HG02973 (cell line): ENCODE measurements around the gene RAP1A.
"Not testable (repeated sequence)": the region's sequence is repeated elsewhere in the genome, so short reads cannot be mapped to it uniquely, and the experiment has no call there.

Experiments used
- ATAC-seq: cut with Tn5 transposase; IDR thresholded peaks from one replicate; pipeline ENCODE4 v1.9.1; 2021; ENCODE audit warnings: moderate library complexity; ENCODE audit not compliant: unreplicated experiment

Gene RAP1A

DNA sequence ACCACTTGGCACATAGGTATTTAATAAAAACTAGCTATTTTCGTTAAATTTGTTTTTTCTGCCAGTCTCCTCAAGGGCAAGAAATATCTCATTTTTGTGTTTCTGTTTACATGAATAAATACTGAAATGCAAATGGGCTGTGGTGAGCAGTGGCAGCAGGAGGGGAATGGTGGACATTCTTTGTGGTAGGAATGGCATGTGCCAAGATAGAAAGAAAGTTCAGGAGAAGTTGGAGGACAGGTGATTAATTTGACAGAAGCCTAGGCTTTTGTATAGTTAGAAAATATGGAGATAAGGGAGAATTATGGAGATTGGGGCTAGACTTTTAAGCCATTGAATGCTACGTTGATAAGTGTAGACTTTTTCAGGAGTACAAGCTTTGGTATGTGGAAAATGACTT is 8.6 kb downstream of the RAP1A start:
- no peak for ATAC-seq

DNA sequence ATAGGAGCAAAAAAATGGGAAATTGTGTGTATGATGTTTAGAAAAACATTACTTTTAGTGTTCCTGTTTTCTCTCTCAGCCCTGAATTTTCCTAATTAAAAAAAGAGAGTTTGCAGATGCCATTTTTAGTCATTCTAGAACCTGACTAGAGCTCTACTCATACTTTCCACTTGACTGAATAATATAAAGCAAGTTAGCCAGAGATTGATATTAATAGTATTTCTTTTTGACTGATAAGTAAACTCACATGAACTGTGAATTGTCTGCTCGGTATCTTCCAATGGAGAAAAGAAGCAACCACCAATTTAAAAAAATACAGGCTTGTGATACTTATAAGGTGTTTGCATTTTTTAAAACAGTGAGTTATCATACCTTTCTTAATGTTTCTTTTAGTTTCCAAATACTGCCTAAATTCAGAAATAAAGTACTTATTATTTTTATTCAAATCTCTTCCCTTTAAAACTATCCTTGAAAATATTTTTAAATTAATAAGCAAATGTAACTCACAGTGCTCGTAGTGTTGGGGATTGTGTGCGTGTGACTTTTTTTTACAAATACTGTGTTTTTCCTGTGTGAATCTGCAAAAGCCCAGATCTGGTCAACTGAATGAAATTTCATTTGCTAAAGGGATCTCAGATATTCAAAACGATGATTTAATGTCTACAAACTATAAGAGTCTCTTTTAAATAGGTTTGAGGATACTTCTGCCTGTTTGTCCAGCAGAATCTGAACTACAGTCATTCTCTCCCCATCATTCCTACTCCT is 9.8 kb downstream of the RAP1A start:
- ATAC-seq: no peak

DNA sequence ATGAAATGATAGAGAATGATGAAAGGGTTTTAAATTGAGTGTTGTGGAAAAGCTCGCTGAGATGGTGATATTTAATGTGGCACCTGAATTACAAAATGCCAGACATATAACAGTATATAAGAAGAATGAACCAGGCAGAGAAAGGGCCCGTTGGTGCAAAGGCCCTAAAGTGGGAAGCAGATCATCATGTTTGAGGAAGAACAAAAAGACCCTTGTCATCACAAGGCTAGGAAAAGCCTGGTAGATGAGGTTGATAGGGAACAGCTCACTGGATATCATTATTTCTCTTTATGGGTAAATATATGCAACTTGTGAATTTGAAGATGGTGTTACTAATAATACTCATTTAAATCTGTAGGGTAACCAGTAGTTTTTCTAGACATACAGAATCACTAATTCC is 11.0 kb downstream of the RAP1A start:
- no peak for ATAC-seq

DNA sequence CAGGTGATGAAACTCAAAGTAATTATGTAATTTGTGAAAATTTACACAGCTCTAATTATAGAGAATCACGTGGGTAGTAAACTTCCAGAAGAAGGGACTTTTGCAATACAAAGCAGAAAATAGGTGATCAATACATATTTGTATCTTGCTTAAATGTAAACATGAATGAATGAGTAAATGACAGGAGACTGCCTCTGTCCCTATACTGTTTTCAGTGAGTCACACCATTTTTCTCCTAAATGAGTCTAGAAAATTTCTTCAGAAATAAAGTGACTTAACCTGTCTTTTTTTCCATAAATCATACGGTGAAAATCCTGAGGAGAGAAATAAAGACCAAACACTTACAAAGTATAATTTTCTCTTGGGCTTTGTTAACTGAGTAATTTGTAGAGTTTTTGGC is 11.9 kb downstream of the RAP1A start:
- no peak for ATAC-seq

DNA sequence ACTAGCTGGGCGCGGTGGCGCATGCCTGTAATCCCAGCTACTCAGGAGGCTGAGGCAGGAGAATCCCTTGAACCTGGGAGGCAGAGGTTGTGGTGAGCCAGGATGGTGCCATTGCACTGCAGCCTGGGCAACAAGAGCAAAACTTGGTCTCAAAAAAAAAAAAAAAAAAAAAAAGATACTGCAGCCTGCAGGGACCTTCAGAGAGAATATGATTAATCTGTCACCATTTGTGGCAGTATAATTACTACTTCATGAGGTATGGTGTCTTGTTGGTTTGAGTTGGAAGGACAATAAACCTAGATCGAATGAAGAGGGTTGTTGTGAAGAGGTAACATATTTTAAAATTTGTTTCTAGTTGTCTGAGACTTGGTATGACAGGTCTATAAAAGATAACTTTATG is 13.2 kb downstream of the RAP1A start:
- ATAC-seq: not testable (repeated sequence)

DNA sequence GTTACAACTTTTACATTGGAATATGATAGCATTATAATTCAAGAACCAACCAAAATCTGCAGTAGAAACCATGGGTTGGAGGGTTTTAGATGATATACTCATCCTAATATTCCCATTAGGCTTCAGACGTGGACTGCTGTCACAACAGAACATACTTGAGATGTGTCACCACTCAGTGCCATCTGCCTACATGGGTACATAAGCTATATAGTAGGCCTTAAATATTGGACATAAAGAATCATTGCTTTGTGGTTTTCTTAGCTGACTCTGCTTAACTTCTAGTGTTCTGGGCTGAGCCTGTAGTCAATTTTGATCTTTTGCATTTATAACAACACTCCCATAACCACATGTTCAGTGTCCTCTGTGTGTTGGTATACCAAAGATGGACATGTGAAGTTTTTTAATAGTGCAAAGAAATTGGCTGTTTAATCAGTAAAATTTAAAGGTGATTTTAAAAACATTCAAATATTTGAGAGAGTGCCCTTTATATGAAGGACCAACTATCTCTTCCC is 14.2 kb downstream of the RAP1A start:
- no peak for ATAC-seq

DNA sequence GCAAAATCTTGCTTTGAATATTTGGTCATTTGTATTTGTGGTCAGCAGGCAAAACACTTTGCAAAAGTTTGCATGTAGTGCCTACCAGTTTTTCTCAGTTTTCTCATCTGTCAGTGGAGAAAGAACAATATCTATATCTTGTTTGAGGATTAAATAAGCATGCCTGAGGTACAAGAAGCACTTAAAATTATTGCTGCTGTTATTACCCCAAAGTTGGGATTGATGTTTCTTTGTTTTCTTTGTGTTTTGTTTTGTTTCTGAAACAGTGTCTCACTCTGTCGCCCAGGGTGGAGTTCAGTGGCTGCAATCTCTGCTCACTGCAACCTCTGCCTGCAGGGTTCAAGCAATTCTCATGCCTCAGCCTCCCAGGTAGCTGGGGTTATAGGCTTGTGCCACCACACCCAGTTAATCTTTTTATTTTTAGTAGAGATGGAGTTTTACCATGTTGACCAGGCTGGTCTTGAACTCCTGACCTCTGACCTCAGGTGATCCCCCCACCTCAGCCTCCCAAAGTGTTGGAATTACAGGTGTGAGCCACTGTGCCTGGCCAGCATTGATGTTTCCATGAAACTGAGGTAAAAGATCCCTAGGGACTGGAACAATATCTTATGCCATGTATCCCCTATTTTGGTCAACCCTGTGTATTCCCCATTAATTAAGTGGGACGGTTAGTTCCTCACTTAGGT is 15.9 kb downstream of the RAP1A start:
- ATAC-seq: no peak

DNA sequence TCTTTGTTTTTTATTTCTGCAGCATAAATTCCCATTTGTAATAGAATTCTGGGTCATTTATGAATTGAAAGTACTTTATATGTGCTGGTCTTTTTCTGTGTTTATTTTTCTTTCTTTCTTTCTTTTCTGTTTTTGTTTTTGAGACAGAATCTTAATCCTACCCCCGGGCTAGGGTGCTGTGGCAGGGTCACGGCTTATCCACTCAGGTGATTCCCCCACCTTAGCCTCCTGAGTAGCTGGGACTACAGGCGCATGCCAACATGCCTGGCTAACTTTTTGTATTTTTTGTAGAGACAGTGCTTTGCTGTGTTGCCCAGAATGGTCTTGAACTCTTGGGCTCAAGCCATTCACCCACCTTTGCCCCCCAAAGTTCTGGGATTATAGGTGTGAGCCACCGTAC is 18.7 kb downstream of the RAP1A start:
- no peak for ATAC-seq

DNA sequence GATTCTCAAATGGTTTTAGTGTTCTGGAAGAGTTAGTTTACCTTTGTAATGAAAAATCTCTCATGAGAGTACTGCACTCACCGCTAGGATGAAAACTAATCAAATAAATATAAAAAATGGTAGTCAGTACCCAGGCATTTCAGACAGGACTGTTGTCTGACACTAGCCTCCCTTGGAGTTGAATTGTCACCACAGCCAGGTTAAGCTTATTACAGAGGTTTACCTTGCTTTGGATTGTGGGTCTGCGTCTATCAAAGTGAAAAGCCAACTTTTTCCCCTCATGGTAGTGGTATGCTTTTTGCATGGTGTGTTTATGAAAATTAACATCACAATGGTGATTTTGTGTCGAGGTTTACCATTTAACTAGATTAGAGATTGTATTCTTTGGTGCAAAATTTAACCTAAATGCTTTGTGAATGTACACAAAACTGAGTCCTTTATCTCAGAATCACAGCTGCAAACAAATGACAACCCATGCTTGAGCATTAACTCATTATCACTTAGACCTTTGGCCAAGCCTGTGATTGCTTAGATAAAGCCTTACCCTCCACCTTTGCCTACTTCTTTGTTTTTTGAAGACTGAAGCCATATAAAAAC is 20.1 kb downstream of the RAP1A start:
- ATAC-seq: no peak

DNA sequence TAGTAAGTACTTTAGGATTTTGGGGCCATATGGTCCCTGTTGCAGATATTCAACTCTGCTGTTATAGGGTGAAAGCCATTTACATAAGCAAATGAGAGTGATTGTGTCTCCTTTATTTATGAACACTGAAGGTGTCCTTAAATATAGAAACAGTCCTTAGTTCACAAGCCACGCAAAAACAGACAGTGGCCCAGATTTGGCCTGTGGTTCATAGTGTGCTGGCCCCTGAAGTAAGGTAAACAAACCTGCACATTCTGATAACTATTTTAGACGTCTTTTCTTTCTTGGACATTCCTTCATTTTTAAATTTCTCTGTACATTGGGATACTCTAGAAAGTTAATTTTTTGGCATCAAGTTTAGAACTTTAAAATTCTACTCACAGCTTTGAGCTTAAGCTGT is 23.5 kb downstream of the RAP1A start:
- ATAC-seq: no peak

DNA sequence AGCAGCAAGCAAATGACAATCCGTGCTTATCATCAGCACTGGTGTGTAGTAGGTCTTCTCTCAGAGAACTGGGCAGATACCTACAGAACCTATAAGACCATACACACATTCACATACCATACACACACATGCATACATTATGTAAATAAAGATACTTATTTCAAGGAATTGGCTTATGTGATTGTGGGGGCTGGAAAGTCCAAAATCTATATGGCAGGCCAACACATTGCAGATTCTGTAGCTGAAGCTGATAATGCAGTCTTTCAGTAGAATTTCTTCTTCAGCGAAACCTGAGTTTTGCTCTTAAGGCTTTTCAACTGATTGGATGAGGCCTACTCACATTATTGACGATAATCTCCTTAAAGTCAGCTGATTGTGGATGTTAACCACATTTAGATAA is 24.1 kb downstream of the RAP1A start:
- no peak for ATAC-seq

DNA sequence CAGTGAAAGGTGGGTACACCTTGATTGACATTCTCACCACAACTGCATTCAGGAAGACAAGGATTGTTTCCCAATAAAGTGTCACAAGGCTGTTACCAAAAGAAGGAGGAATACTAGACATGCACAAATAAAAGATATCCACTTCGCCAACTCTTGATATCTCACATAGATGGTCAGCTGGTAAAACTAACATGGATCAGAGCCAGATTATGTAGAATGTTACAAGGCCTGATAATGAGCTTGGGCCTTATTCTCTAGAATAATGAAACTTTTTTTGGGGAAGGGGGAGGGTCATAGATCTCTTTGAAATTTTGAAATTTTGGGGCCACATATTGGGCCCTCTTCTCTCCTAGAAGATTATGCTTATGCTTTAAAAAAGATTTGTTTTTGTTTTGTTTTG is 24.9 kb downstream of the RAP1A start:
- no peak for ATAC-seq

DNA sequence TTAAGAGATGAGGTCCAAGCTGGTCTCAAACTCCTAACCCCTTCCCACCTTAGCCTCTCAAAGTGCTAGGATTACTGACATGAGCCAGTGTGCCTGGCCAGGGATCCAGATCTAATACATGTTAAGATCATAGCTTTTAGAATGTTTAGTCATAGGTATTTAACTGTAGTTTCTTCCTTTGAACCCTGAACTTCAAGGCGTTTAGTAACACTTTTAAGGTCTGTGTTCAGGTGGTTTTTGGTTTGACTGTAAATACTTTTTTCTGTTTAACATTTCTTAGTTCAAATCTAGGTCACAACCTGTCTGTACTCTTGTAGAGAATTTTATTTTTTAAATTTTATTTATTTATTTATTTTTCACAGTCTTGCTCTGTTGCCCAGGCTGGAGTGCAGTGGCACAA is 28.1 kb downstream of the RAP1A start:
- ATAC-seq: no peak

DNA sequence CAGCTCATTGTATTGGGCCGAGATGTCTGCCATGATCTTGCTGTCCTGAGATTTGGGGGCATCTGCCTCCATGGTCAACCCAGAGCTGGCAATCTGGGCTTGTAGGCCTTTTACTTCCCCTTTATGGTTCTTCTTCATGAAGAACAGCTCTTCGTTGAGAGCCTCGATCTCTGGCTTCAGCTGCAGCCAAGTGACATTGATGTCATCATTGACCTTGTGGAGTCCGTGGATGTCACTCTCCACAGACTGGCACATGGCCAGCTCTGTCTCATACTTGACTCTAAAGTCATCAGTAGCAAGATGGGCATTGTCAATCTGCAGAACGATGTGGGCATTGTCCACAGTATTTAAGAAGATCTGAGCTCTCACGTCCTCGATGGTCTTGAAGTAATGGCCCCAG is 29.2 kb downstream of the RAP1A start:
- ATAC-seq: no peak

DNA sequence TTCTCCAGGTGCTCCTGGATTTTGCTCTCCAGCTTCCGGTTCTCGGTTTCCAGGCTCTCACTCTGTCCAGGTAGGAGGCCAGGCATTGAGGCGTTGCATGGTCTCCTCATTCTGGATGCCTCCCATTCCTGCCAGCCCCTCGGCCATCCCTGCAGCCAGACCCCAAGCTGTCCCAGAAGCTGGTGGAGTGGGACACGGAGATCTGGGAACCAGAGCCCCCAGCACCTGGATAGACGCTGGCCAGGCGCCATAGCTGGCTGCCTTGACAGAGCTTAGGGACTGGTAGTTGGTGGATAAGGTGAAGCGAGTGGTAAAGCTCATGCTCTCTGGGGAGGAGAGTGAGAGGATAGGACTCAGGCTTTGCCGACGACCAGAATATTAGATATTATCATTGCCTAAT is 29.6 kb downstream of the RAP1A start:
- no peak for ATAC-seq

DNA sequence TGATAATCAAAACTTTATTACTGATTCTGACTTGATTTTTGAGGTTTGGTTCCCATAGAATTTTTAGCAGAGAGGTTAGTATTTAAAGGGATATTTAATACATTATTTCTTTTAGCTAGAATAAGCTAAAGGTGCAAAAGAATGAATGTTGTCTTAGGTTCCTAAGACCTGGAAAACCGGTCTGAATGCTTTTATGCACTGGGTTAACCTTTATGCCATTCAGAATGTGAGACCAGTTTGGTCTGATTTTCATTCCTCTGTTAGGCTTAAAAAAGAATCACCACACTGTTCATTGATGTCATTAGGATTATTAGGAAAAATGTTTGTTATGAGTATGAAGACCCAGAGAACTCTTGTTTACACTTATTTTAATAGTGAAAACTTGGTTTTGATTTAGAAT is 30.1 kb downstream of the RAP1A start:
- ATAC-seq: no peak

DNA sequence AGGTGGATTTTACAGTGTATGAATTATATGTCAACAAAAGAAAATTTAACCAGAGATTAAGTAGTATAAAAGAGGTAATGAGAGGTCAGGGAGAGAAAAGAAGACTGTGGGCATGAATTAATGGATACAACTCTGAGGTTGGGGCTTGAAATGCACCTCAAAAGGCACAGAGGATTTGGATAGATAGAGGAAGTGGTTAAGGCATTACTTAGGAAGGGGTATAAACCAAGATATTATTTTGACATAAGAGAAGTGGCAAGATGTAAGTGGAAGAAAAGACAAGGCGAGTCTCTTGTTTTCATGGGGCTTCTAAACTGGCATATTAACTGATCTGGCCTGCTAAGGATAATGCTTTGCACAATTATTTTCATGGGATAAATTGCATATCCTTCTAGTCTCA is 34.1 kb downstream of the RAP1A start:
- no peak for ATAC-seq

DNA sequence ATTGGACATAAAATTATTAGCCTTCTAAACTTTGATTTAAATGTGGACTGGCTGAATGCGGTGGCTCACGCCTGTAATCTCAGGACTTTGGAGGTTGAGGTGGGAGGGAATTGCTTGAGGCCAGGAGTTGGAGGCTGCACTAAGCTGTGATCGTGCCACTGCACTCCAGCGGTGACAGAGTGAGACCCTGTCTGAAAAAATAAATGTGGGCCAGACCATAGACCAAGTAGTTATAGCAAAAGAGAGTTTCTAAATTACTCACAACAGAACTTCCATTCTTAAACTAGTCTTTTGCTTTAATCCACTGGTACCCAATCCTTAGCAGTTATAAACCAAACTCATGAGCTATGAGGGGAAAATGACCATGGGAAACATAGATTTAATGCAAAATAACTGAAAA is 35.2 kb downstream of the RAP1A start:
- no peak for ATAC-seq

DNA sequence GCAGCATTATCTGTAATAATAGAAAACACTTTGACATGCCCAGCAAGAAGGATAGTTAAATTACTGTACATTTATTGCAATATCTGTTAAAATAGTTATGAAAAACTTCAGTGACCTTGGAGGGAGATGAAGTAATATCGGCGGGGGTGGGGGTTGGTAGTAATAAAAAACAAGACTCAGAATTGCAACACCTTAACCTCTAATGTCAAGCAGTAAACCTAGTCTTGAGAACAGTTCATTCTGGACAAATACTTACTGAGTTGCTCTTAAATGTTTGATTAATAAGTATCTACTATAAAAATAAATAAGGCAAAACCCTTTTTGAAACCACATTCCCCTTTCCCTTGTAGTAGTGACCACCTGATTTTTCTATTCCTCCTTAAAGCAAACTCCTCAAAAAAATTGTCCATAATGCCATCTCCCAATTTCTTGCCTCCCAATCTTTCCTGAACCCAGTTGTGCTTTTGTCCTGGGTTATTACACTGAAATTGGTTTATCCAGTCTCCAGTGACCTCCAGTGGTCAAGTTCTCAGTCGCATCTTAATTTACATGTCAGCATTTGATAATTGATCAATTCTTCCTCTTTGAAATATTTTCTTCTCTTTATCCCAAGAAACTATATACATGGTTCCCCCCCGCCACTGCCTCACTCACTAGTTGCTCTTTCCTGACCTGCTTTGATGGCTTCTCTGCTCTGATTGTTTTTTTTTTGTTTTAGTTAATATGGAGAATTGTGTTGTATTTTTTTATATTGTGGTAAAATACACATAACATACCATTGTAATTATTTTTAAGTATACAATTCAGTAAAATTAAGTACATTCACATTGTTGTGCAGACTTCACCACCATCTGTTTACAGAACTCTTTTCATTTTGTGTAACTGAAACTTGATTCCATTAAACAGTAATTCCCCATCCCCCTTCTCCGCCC is 36.8 kb downstream of the RAP1A start:
- ATAC-seq: no peak

DNA sequence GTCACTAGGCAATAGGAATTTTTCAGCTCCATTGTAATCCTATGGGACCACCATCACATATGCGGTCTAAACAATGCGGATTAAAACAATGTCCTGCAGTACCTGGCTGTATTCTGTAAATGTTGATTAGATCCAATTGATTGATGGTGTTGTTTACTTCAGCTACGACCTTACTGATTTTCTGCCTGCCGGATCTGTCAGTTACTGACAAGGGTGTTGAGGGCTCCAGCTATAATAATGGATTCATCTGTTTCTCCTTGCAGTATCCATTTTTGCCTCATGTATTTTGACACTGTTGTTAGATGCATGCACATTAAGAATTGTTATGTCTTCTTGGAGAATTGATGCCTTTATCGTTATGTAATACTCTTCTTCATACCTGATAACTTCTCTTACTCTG is 39.0 kb downstream of the RAP1A start:
- ATAC-seq: no peak
